MM.1S (cell line): ENCODE results near the gene TOP3A.
A peak's percentile ranks its signal among the peaks of the same experiment; 100 is the strongest.

ENCODE experiments used
- DNase-seq: peaks from one replicate; pipeline ENCODE4 v3.0.0-alpha.2; 2015
- H2AFZ ChIP-seq: fragments of 300-600 bp; sonication (generic); 2 replicates; pipeline ENCODE4 v1.6.0; 2016; ENCODE audit warnings: antibody characterized with exemption, low read length
- H3F3A ChIP-seq: fragments of 300-600 bp; sonication (generic); 2 replicates; pipeline ENCODE4 v1.6.1; 2016; ENCODE audit warnings: mild to moderate bottlenecking, antibody characterized with exemption, low read length, moderate library complexity, mixed read lengths; ENCODE audit not compliant: insufficient read depth
- H3K27ac ChIP-seq: fragments of 300-600 bp; sonication (generic); 2 replicates; pipeline ENCODE4 v1.5.1; 2016; ENCODE audit warnings: mild to moderate bottlenecking, low read length
- H3K27me3 ChIP-seq: fragments of 300-600 bp; sonication (generic); replicated peaks from 2 replicates; pipeline ENCODE4 v1.6.0; 2016; ENCODE audit warnings: low read length; ENCODE audit not compliant: insufficient read depth
- H3K36me3 ChIP-seq: fragments of 300-600 bp; sonication (generic); replicated peaks from 2 replicates; pipeline ENCODE4 v1.6.1; 2016; ENCODE audit warnings: mild to moderate bottlenecking, low read length, mixed read lengths; ENCODE audit not compliant: insufficient read depth
- H3K4me1 ChIP-seq: fragments of 300-600 bp; sonication (generic); 2 replicates; pipeline ENCODE4 v1.6.1; 2016; ENCODE audit warnings: low read length, mixed read lengths
- H3K4me2 ChIP-seq: fragments of 300-600 bp; sonication (generic); 2 replicates; pipeline ENCODE4 v1.6.0; 2016; ENCODE audit warnings: low read depth, low read length
- H3K4me3 ChIP-seq: fragments of 300-600 bp; sonication (generic); 2 replicates; pipeline ENCODE4 v1.5.1; 2016; ENCODE audit warnings: low read length, mixed read lengths
- H3K79me2 ChIP-seq: fragments of 300-600 bp; sonication (generic); 2 replicates; pipeline ENCODE4 v1.6.1; 2016; ENCODE audit warnings: mixed run types, low read length, mixed read lengths
- H3K9ac ChIP-seq: fragments of 300-600 bp; sonication (generic); 2 replicates; pipeline ENCODE4 v1.6.1; 2016; ENCODE audit warnings: low read length, mixed read lengths
- H3K9me2 ChIP-seq: fragments of 300-600 bp; sonication (generic); replicated peaks from 2 replicates; pipeline ENCODE4 v1.6.1; 2016; ENCODE audit warnings: mild to moderate bottlenecking, low read length, mixed read lengths; ENCODE audit not compliant: insufficient read depth
- H3K9me3 ChIP-seq: fragments of 300-600 bp; sonication (generic); replicated peaks from 2 replicates; pipeline ENCODE4 v1.6.1; 2016; ENCODE audit warnings: mild to moderate bottlenecking, low read length, mixed read lengths; ENCODE audit not compliant: insufficient read depth
- H4K20me1 ChIP-seq: fragments of 300-600 bp; sonication (generic); 2 replicates; pipeline ENCODE4 v1.6.1; 2016; ENCODE audit warnings: mild to moderate bottlenecking, low read length, moderate library complexity, mixed read lengths; ENCODE audit not compliant: insufficient read depth
- EZH2 ChIP-seq: fragments of 300-600 bp; sonication (generic); optimal IDR thresholded peaks from 2 replicates; pipeline ENCODE3; 2017; ENCODE audit warnings: low read depth, mild to moderate bottlenecking, antibody characterized with exemption, low read length, mixed read lengths
- EZH2phosphoT487 ChIP-seq: fragments of 300-600 bp; sonication (generic); IDR thresholded peaks from 2 replicates; pipeline ENCODE4 v1.6.1; 2018; ENCODE audit warnings: antibody characterized with exemption, low read length
- TF ChIP-seq, protein P1 (sequence below): fragments of 300-600 bp; sonication (generic); IDR thresholded peaks from 2 replicates; pipeline ENCODE4 v1.5.1; 2016; ENCODE audit warnings: antibody characterized with exemption, low read length, mixed read lengths

Gene TOP3A

DNA sequence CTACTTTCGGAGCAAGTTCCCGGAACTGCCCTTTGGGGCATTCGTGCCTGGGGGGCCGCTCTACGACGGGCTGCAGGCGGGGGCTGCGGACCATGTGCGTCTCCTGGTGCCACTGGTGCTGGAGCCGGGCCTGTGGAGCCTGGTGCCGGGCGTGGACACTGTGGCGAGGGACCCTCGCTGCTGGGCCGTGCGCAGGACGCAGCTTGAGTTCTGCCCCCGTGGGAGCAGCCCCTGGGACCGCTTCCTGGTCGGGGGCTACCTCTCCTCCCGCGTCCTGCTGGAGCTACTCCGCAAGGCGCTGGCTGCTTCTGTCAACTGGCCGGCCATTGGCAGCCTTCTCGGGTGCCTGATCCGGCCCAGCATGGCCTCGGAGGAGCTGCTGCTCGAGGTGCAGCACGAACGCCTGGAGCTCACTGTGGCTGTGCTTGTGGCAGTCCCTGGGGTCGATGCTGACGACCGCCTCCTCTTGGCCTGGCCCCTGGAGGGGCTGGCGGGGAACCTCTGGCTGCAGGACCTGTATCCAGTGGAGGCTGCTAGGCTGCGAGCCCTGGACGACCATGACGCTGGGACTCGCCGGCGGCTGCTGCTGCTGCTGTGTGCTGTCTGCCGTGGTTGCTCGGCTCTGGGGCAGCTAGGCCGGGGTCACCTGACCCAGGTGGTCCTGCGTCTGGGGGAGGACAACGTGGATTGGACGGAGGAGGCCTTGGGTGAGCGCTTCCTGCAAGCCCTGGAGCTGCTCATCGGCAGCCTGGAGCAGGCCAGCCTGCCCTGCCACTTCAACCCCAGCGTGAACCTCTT, 50.7 kb downstream of the TOP3A start:
- no peak overlapping the region for H3K9ac ChIP-seq
- TF ChIP-seq EZH2phosphoT487 (no peak), EZH2 (no peak)
- TF ChIP-seq, protein P1, sequence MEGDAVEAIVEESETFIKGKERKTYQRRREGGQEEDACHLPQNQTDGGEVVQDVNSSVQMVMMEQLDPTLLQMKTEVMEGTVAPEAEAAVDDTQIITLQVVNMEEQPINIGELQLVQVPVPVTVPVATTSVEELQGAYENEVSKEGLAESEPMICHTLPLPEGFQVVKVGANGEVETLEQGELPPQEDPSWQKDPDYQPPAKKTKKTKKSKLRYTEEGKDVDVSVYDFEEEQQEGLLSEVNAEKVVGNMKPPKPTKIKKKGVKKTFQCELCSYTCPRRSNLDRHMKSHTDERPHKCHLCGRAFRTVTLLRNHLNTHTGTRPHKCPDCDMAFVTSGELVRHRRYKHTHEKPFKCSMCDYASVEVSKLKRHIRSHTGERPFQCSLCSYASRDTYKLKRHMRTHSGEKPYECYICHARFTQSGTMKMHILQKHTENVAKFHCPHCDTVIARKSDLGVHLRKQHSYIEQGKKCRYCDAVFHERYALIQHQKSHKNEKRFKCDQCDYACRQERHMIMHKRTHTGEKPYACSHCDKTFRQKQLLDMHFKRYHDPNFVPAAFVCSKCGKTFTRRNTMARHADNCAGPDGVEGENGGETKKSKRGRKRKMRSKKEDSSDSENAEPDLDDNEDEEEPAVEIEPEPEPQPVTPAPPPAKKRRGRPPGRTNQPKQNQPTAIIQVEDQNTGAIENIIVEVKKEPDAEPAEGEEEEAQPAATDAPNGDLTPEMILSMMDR: no peak
- no peak overlapping the region for H3K27ac ChIP-seq
- peaks cover 17% of the 10 kb centered on the region; the same call in 1 of the 2 replicates for H3F3A ChIP-seq
- H3K4me1 ChIP-seq: peaks cover 10% of the 10 kb centered on the region; the same call in 1 of the 2 replicates
- no peaks in the 10 kb centered on the region for H4K20me1 ChIP-seq
- no peaks in the 10 kb centered on the region for H3K36me3 ChIP-seq
- DNase-seq: no peak
- no peak overlapping the region for H2AFZ ChIP-seq
- H3K9me2 ChIP-seq: no peaks in the 10 kb centered on the region
- H3K4me3 ChIP-seq: no peak overlapping the region
- no peak overlapping the region for H3K4me2 ChIP-seq
- no peaks in the 10 kb centered on the region for H3K27me3 ChIP-seq
- H3K9me3 ChIP-seq: no peaks in the 10 kb centered on the region
- peaks cover 16% of the 10 kb centered on the region for H3K79me2 ChIP-seq

DNA sequence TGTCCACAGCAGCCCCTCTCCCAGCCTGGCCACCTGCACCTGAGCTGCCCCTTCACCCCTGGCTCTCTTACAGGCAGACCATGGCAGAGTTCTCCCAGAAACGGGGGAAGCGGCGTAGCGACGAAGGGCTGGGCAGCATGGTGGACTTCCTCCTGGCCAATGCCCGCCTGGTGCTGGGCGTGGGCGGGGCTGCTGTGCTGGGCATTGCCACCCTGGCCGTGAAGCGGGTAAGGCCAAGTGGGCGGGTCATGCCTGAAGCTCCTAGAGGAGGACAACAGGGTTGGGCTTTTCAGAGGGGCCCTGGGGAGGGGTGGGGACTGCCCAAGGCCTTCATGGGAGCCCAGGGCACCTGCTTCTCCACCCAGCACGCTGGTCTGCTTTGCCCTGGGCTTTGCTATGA, 52.2 kb downstream of the TOP3A start:
- Histone ChIP-seq H3K4me2 (no peak overlapping the region), H3K9me2 (no peaks in the 10 kb centered on the region), H2AFZ (no peak overlapping the region), H3K79me2 (peaks cover 23% of the 10 kb centered on the region), H3K9ac (no peak overlapping the region), H3K27me3 (no peaks in the 10 kb centered on the region), H3K9me3 (no peaks in the 10 kb centered on the region), H3K4me3 (no peak overlapping the region), H4K20me1 (no peaks in the 10 kb centered on the region), H3F3A (peaks cover 25% of the 10 kb centered on the region), H3K4me1 (peaks cover 10% of the 10 kb centered on the region; the same call in 1 of the 2 replicates), H3K27ac (no peak overlapping the region), H3K36me3 (no peaks in the 10 kb centered on the region)
- TF ChIP-seq, protein P1: no peak
- TF ChIP-seq EZH2: no peak
- TF ChIP-seq EZH2phosphoT487: no peak
- no peak for DNase-seq

DNA sequence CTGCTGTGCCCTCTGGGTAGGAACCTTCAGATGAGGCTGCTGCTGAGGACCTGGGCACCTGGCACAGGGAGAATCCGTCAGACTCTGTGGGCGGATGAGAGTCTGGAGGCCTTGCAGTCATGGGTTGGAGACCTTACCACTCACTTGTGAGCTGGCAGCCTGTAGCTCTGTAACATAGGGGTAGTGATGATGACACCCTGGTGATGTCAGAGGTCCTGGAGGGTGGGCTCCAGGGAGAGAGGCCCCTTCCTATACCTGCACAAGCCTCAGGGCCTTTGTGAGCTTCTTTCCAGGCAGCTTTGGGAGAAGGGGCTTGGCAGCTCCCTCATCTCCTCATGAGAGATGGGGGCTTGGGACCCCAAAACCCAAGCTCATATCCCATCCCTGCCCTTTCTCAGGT, 52.7 kb downstream of the TOP3A start:
- H3K27ac ChIP-seq: peak overlapping the region; percentile 72; the same call in 1 of the 2 replicates
- H3K9me2 ChIP-seq: no peaks in the 10 kb centered on the region
- H2AFZ ChIP-seq: no peak overlapping the region
- H3K9ac ChIP-seq: peak overlapping the region; percentile 75; the same call in 1 of the 2 replicates
- H3K4me2 ChIP-seq: peak overlapping the region; percentile 77
- peaks cover 27% of the 10 kb centered on the region for H3K79me2 ChIP-seq
- H3K27me3 ChIP-seq: no peaks in the 10 kb centered on the region
- DNase-seq: no peak
- peaks cover 14% of the 10 kb centered on the region for H3K4me1 ChIP-seq
- no peaks in the 10 kb centered on the region for H3K9me3 ChIP-seq
- no peaks in the 10 kb centered on the region for H3K36me3 ChIP-seq
- TF ChIP-seq EZH2phosphoT487: no peak
- no peak for TF ChIP-seq EZH2
- TF ChIP-seq, protein P1: no peak
- peaks cover under 1% of the 10 kb centered on the region; the same call in 1 of the 2 replicates for H4K20me1 ChIP-seq
- H3K4me3 ChIP-seq: no peak overlapping the region
- peaks cover 29% of the 10 kb centered on the region for H3F3A ChIP-seq
